Prostate gland (tissue), 2 donors: Measurements from ENCODE around the gene C14orf132. TPM values are rescaled to one million over a fixed set of nuclear protein-coding genes. Genes with fewer than 3 reads are reported as not detected.

Experiments used
- DNase-seq: peaks from one replicate; pipeline ENCODE4 v3.0.0-alpha.2; 2019; ENCODE audit warnings: low spot score
- H3K27ac ChIP-seq, 2 donors: fragments of 200-600 bp; sonication (generic); 2 replicates each; pipeline ENCODE4 v1.5.1; 2017 to 2019
- H3K27me3 ChIP-seq: fragments of 200-600 bp; sonication (generic); replicated peaks from 2 replicates; pipeline ENCODE4 v1.5.1; 2019; ENCODE audit not compliant: insufficient read depth
- H3K36me3 ChIP-seq, 2 donors: fragments of 200-600 bp; sonication (generic); 1 replicate in 1 of 2; 2 replicates in 1 of 2; pipeline versions ENCODE4 v1.5.1 to v1.8.1; 2017 to 2019
- H3K4me1 ChIP-seq: fragments of 200-600 bp; sonication (generic); replicated peaks from 2 replicates; pipeline ENCODE4 v1.5.1; 2019
- H3K4me3 ChIP-seq, 2 donors: fragments of 200-600 bp; sonication (generic); 2 replicates each; pipeline ENCODE4 v1.5.1; 2017 to 2019
- H3K9me3 ChIP-seq: fragments of 200-600 bp; sonication (generic); 2 replicates; pipeline ENCODE4 v1.5.1; 2017
- POLR2A ChIP-seq: fragments of 450-650 bp; IDR thresholded peaks from one replicate; pipeline ENCODE4 v1.6.1; 2016; ENCODE audit warnings: antibody characterized with exemption, mild to moderate bottlenecking
- POLR2AphosphoS5 ChIP-seq: sonication (generic); formaldehyde crosslinking; IDR thresholded peaks from one replicate; pipeline ENCODE4 v1.6.1; 2017; ENCODE audit warnings: antibody characterized with exemption
- WGBS: methylation state at CpG from one replicate; pipeline ENCODE4 v1.1.5; 2018; 5-methylcytosine and 5-hydroxymethylcytosine counted together
- intact Hi-C: fragments of 100-400 bp; cut with DNase I; formaldehyde crosslinking; loops from one replicate; pipeline ENCODE4 v1.14.2; 2022
- total RNA-seq, 2 donors: library from RNA; depleted of rRNA; stranded (reverse); fragments of >200 nt; gene quantifications; one replicate each; pipeline ENCODE4 v1.1.0, GENCODE V29; 2016
- TF ChIP-seq, protein P1 (sequence below), 4 experiments: fragments of 200-600 bp in 2 of 4; fragments of 450-650 bp in 2 of 4; sonication (generic) in 2 of 4; IDR thresholded peaks; 1 replicate in 3 of 4; 2 replicates in 1 of 4; pipeline ENCODE4 v1.5.1; 2016 to 2019; ENCODE audit warnings: antibody characterized with exemption in 4 of 4, mild to moderate bottlenecking in 2 of 4, moderate library complexity in 2 of 4

Gene C14orf132
- total RNA-seq, 2 donors from 2014 or later, result 6.6 to 7.8 TPM

DNA sequence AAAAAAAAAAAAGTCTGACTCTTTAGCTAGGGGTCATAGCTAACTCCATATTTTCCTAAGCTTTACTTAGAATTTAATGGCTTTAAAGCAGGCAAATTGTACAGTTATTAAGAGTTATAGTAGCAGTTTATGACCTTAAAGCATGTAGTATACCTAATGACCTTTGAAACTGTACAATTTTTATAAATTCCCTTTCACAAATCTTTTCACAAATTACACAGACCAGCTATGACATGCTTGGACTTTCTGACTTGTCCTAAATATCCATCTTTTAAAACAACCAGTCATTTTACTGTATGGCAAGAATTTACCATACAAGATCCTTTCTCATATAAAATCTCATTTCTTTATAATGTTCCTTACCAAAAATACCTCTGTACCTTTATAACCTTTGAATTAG is 74.8 kb downstream of the C14orf132 start:
- DNase-seq, result no peak
- H3K27me3 ChIP-seq, result no peaks in the 10 kb centered on the region
- no peak overlapping the region for H3K4me3 ChIP-seq
- no peak overlapping the region for H3K27ac ChIP-seq
- no peaks in the 10 kb centered on the region for H3K36me3 ChIP-seq
- no peaks in the 10 kb centered on the region for H3K9me3 ChIP-seq
- H3K4me1 ChIP-seq, result no peaks in the 10 kb centered on the region
- intact Hi-C loops, result no loop called here
- TF ChIP-seq, protein P1, sequence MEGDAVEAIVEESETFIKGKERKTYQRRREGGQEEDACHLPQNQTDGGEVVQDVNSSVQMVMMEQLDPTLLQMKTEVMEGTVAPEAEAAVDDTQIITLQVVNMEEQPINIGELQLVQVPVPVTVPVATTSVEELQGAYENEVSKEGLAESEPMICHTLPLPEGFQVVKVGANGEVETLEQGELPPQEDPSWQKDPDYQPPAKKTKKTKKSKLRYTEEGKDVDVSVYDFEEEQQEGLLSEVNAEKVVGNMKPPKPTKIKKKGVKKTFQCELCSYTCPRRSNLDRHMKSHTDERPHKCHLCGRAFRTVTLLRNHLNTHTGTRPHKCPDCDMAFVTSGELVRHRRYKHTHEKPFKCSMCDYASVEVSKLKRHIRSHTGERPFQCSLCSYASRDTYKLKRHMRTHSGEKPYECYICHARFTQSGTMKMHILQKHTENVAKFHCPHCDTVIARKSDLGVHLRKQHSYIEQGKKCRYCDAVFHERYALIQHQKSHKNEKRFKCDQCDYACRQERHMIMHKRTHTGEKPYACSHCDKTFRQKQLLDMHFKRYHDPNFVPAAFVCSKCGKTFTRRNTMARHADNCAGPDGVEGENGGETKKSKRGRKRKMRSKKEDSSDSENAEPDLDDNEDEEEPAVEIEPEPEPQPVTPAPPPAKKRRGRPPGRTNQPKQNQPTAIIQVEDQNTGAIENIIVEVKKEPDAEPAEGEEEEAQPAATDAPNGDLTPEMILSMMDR (IDR thresholded peaks at IDR 0.05), result no peak
- no peak for TF ChIP-seq POLR2A
- TF ChIP-seq POLR2AphosphoS5, result no peak

DNA sequence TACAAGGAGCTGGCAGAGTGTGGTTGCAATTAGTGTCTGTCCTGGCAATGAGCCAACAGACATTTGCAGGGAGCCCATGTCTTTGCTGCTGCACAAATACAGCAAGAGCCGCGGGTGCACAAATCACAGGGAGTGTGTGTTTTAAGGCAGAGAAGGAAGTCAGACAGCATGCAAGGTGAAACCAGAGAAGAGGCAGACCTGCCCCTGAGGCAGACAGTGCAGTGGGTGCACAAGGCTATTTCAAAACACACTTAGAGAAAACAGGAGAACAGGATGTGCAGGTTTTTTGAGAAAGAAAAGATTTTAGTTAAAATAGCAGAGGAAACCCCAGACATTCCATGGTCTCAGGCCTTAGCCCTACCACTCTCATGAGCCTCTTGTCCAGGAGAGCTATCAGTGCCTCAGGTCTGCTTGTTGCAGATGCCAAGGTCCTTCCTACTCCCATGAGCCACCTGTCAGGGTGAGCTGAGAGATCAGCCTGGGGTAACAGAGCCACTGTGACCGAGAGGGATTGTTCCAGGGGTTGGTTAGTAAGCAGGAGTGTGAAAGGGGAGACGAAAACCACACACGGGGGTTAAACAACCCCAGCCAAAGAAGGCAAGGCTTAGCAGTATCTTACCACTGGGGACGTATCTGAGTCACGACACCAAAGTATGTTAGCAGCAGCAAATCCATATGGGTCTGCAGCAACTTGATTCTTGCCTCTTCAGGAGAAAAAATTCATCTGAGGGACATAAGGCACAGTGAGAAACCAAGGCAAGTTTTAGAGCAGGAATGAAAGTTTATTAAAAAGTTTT is 78.1 kb downstream of the C14orf132 start:
- Histone ChIP-seq H3K4me1 (no peaks in the 10 kb centered on the region), H3K27ac (no peak overlapping the region), H3K4me3 (no peak overlapping the region), H3K9me3 (no peaks in the 10 kb centered on the region), H3K36me3 (no peaks in the 10 kb centered on the region), H3K27me3 (no peaks in the 10 kb centered on the region)
- TF ChIP-seq POLR2A (no peak), POLR2AphosphoS5 (no peak)
- TF ChIP-seq, protein P1 (IDR thresholded peaks at IDR 0.05), result no peak
- intact Hi-C loops, result no loop called here
- WGBS, result 57% methylated on average over 7 of the region's 7 CpGs
- DNase-seq, result no peak

DNA sequence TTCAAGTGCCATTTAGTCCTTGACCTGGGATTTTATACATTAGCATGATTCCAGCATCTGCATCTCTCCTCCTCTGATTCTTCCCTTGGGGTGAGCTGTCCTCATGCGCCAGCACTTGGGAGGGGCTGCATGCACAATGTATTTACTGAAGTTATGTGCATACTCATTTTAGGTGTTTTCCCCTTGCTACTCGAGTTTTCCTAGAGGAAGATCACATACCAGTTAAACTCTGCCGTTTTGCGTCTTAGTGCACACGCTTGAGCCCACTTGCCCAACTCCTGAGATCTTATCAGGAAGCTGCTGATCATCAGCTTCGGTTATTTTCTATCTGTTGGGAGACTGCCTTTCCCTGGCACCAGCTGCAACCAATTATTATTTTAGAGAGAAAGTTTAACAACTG is 78.8 kb downstream of the C14orf132 start:
- Histone ChIP-seq H3K27ac (no peak overlapping the region), H3K36me3 (no peaks in the 10 kb centered on the region), H3K9me3 (no peaks in the 10 kb centered on the region), H3K27me3 (no peaks in the 10 kb centered on the region), H3K4me1 (no peaks in the 10 kb centered on the region), H3K4me3 (no peak overlapping the region)
- DNase-seq, result no peak
- intact Hi-C loops, result no loop called here
- TF ChIP-seq POLR2A (no peak), POLR2AphosphoS5 (no peak)
- TF ChIP-seq, protein P1 (IDR thresholded peaks at IDR 0.05), result no peak
- WGBS, result 56% methylated on average over 6 of the region's 6 CpGs

DNA sequence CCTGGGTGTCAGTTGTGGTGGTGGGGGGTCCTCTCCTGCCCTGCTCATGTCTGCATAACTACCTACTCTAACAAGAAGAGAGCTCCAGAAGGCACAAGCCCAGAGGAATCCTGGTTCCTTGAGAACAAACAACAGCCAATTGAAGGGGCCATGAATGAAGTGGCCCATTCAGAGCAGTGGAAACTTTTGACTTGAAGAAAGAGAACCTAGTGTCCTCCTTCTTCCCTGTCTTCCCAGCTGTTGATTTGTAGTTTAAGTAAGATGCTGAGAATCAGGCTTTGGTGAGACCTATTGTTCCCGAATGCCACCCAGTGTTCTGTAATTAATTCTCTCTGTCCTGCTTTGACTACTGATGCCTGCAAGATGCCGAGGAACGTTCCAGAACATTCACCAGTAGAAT is 79.2 kb downstream of the C14orf132 start:
- 94% methylated on average over 3 of the region's 3 CpGs for WGBS
- TF ChIP-seq, protein P1 (IDR thresholded peaks at IDR 0.05), result no peak
- TF ChIP-seq POLR2A, result no peak
- TF ChIP-seq POLR2AphosphoS5, result no peak
- H3K27me3 ChIP-seq, result no peaks in the 10 kb centered on the region
- intact Hi-C loops, result no loop called here
- H3K27ac ChIP-seq, result no peak overlapping the region
- no peak overlapping the region for H3K4me3 ChIP-seq
- DNase-seq, result no peak
- H3K36me3 ChIP-seq, result no peaks in the 10 kb centered on the region
- H3K9me3 ChIP-seq, result no peaks in the 10 kb centered on the region
- no peaks in the 10 kb centered on the region for H3K4me1 ChIP-seq

DNA sequence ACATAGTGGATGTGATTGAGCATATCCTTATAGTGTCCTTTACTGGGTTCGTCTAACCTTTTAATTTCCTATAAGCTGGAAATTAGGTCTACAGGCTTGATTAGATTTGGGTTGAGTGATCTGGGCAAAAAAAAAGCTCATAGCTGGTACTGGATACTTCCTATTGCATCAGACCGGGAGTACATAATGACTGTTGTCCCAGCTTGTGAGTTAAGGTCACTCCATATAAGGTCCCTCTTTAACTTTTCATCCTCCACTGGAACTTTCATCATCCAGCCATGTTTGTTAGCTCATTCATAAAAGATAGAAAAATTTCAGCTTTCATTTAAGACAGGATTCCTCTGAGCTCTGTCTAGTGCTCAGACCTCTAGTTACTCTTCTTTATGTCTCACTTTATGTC is 80.8 kb downstream of the C14orf132 start:
- Histone ChIP-seq H3K4me1 (no peaks in the 10 kb centered on the region), H3K36me3 (no peaks in the 10 kb centered on the region), H3K4me3 (no peak overlapping the region), H3K27ac (no peak overlapping the region), H3K27me3 (no peaks in the 10 kb centered on the region), H3K9me3 (no peaks in the 10 kb centered on the region)
- 78% methylated on average over 2 of the region's 2 CpGs for WGBS
- intact Hi-C loops, result no loop called here
- DNase-seq, result no peak
- TF ChIP-seq, protein P1 (IDR thresholded peaks at IDR 0.05), result no peak
- TF ChIP-seq POLR2AphosphoS5 (no peak), POLR2A (no peak)
